GM18511 (cell line): ENCODE data around the gene LRP2BP.

Experiments
- ATAC-seq: cut with Tn5 transposase; IDR thresholded peaks from one replicate; pipeline ENCODE4 v1.9.1; 2021; ENCODE audit warnings: mild to moderate bottlenecking, moderate library complexity; ENCODE audit not compliant: unreplicated experiment

The LRP2BP gene

DNA sequence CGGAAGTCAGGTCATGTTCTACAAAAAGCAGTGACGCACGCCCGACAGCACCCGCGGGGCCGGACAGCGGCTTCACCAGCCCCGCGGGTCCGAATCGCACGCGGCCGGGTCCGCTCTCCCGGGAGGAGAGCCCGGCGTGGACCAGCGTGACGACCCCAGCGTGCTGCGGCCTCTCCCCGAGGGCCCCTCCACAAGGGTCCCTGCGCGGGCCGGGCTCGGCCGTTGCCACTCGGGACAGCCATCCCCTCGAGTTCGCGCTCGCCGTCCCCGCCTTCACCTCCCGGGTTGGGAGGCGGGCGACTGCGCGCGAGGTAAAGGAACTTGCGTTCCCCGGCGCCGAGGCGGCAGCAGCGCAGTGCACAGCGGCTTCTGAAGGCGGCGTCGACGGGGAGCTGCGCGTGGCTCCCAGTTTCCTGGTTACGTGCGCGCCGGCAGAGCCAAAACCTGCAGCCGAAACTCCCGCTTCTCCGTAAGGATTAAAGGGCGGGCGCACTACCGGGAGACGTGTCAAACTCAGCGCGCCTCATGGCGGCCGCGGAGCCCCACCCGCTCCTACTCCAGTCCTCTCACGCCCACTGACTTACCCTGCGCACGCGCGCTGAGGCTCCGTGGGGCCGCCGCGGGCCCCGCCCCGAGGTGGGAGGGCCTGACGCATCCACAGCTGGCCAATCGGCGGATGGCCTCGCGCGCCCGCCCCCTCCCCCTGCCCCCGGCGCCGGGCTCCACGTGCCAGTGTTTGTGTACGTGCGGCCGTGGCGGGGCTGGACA lies 416 bp upstream of the LRP2BP start:
- peak; percentile 77 for ATAC-seq

DNA sequence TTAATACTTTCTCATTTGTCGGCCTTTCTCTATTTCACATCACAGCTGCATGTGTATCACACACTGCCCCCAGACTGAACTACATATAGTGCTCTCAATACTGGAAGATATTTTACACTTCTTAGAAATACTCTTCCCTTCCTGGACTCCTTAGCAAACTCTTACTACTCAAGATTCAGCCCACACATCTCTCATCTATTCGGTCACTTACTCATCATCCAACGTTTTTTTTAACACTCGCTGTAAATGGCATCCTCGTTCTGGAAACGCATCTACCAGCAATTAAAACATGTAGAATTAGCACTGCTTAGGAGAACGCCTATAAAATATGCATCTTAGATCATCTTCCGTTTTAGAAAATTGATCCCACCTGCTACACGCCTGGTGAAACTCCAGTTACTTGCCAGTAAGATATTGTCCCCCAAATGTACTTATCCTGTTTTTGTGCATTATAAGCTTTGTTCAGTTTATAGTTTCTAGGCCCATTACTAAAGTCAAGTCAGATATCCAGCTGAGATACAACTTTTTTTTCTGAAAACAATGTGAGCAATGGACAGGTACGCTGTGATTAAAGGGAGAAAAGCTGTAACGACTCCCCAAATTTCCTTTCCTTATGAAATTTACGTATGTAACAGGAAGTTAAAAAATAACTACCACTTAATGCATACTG lies 1.0 kb downstream of the LRP2BP start:
- ATAC-seq: no peak

DNA sequence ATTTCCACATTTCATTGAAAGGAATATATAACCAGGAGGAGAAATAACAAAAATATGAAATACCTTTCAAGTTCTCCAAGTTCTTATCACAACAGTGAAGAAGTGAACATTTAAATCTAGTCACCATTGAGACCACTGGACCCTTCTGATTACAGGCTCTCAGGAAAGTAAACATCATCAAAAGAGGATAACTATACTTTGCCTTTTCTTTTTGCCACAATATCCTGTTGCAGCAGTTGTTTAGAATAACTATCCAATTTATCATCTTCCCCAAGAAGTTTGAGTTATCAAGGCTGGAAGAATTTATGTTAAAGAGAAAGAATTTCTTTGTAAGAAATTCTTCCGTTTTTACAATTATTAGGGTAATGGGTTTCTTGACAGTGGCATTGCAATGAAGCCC lies 3.6 kb downstream of the LRP2BP start:
- no peak for ATAC-seq

DNA sequence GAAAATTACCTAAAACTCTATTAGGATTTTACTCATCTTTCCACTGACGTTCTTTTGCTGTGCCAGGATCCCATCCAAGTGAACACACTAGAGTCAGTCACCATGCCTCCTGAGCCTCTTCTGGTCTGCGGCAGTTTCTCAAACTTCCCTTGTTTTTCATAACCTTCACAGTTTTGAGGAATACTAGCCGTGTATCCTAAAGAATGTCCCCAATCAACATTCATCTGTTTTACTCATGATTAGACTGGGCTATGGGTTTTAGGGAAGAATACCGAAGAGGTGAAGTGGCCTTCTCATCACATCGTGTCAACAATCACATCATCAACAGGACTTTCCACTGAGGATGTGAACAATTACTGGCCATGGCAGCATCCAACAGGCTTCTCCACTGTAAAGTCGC lies 4.8 kb downstream of the LRP2BP start:
- no peak for ATAC-seq

DNA sequence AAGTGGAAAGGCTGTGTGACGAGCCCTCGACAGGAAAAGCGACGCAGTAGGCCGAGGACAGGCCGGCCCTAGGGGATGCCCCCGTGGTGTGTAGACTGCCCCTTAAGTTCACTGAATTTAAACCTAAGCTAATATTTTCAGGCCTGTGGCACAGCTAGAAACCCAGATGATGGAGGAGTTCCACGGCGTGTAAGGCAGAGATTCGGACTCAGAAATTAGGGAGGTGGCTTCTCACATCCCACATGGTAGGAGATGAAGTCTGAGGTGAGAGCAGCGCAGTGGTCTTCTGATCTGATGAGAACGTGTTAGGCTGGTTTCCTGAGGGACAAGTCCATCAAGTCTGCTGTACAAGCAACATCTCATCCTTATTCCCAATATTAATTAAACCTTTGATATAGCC lies 7.8 kb downstream of the LRP2BP start:
- no peak for ATAC-seq

DNA sequence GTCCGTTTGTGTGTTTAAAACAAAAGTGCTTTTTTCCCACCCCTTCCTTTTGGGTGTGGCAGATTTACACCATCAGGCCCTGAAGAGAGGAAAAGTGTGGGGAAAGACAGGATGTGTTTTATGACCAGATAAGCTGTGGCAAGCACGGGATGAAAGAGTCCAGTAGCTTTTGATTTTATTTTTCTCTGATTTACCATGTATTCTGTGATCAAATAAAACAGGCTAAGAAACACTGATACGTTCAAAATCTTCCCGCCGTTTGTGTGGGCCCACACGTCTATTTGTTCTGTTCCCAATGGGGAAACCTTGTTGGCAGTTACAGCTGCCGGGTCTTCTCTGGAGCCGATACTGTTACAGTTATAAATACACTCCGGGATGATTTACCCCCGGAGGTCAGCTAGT lies 10.8 kb downstream of the LRP2BP start:
- ATAC-seq: no peak

DNA sequence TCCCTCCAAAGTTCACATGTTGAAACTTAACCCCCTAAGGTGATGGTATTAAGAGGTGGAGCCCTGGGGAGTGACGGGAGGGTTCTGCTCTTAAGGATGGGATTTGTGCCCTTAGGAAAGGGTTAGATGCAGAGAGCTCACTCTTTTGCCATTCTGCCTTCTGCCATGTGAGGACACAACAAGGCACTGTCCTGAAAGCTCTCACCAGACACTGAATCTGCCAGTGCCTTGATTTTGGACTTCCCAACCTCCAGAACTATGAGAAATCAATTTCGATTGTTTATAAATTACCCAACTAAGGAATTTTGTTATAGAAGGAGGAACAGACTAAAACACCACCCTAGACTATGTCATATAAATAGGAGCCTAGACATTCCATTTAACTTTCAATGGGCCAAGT lies 11.7 kb downstream of the LRP2BP start:
- no peak for ATAC-seq

DNA sequence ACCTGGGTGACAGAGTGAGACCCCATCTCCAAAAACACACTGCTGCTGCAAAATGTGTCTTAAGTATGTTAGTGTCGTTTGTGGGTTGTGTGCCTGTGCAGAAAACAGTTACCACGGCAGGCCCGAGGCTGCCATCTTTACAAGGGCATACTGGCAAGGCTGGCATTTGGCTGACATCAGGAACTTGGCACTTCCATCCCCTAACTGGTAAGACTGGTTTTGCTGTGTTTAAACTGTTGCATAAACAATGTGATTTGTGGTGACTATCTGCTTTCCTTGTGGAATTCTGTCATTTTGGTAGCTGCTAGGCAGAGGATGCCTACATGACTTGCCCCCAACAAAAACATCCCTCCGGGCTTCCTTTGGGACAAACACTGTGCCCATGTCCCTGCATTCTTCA lies 12.3 kb downstream of the LRP2BP start:
- no peak for ATAC-seq

DNA sequence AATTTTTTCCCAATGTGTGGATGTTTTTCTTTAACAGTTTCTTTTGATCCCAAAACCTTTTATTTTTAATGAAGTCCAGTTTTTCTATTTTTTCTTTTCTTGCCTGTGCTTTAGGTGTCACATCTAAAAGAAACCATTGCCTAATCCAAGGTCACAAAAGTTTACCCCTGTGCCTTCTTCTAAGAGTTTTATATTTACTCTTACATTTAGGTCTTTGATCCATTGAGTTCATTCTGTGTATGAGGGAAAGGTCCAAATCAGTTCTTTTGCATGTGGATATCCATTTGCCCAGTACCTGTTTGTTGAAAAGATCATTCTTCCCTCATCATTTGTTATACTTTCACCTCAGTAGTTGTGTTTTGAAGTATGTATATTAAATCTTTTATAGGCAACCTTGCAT lies 13.0 kb downstream of the LRP2BP start:
- ATAC-seq: no peak

DNA sequence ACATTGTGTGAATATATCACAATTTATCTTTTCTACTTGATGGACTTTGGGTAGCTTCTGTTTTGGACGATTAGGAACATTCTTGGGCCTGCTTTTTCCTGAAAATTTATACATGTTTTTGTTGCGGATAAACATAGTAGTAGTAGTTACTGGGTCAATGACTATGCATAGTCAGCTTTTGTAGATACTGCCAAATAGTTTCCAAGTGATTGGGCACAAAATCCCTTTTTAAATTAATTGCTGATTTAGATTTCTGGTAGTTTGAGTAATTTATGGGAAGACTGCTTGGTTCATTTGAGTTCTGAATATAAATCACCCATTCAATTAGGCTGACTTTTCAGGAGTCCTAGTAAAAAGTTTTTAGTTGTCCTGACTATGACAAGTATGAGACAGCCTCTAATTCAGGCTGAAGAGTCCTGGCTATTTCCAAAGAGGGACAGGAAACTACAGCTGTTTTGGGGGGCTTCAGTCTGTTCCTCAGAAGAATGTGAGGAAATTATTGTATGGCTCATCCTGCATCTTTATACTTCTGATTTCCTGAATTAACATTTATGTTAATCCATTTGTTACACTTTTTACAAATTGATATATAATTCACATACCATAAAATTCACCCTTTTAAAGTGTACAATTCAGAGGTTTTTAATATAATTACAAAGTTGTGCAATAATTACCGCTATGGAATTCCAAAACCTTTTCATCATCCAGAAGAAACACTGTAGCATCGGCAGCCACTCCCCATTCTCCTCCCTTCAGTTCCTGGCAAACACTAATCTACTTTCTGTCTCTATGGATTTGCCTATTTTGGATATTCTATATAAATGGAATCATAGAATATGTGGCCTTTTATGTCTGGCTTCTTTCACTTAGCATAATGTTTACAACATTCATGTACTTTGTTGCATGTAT lies 14.2 kb downstream of the LRP2BP start:
- ATAC-seq: no peak

DNA sequence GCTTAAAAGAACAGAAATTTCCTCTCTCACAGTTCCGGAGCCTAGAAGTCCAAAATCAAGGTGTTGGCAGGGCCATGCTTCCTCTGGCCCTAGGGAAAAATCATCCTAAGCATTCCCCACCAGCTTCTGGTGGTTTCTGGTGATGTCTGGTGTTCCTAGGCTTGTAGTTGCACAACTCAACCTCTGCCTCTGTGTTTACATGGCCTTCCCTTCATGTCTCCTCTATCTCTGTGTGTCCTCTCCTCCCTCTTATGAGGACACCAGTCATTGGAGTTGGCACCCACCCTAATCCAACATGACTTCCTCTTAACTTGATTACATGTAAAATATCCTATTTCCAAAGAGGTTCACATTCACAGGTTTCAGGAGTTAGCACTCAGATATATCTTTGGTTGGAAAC lies 15.4 kb downstream of the LRP2BP start:
- no peak for ATAC-seq

DNA sequence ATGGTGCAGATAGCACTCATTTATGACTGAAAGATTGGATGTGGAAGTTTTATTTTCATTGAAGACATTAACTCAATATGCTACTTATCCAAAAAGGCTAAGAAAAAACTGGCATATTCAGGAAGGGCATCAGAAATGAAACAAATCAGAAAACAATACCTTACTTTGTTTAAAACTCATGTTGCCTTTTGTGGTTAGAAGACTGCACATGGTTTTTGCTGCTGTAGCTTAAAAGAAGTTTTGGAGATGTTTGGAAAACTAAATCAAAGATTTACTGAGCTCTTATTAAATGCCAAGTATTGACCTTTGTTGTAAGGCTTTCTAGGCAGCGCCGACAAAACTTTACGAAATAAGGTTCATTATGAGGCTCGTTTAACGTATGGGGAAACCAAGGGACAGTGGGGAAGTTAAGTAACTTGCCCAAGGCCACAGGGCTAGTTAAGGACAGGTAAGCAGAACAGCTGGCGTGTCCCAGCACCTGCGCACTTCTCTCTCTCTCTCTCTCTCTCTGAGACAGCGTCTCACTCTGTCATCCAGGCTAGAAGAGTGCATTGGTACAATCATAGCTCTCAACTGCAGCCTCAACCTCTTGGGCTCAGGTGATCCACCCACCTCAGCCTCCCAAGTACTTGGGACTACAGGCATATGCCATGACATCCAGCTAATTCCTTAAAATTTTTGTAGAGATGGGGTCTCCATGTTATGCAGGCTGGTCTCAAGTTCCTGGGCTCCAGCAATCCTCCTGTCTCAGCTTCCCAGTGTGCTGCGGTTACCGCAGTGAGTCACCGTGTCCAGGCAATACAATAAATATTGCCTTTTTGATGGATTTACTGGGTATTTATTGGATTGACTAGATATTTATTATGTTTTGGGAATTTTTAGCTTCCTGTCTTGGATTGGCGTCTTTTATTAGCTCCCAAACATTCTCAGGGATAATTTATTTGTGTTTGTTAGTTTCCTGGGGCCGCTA lies 16.1 kb downstream of the LRP2BP start:
- no peak for ATAC-seq

DNA sequence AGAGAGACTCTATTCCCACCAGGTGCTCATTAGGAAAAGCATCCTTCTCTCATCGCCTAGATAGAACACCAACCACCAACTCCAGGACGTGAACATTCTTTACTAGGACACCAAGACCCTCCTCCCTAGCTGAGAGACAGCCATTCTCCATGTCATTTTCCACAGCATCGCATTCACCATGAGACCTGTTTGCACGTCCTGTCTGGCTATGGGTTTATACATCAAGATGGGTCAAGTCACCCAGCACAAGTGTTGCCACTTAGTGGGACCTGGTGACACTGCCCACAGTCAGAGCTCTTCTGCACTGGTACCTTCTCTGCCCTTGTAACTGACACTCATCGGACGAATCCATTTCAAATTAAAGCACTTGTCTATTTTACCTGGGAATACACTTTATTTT lies 17.5 kb downstream of the LRP2BP start:
- ATAC-seq: no peak

DNA sequence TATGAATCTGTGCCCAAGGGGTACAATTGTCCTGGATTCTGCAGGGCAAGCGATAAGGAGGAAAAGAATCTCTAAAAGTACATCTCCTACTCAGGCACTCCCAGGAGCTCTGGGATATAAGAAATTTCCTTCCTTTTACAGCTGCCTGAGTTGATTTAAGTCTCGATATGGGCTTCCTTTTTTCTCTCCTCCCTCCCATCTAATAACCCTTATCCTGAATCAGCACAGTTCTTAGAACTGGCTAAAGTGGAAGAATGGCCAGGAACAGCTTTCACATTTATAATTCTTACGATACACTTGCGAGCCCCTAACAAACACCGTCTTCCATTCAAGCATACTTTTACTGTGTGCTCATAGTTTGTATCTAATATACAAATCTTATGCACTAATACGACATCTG lies 21.2 kb downstream of the LRP2BP start:
- no peak for ATAC-seq

DNA sequence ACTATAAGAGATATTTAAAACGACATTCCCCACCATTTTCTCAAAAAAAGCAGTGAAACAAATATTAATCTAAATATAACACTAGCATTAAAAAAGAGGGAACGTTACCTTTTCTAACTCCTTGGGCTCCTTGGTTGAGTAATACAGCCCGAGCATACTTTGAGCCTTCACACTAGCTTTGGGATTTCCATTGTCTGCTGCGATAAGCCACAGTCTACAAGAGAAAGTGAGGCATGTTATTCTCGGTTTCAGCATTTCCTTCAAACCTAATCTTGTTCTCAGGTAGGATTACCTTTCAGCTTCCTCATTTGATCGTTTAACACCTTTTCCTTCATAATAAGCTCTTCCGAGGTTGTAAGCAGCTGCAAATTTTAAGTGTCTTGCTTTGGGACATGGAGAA lies 21.7 kb downstream of the LRP2BP start:
- ATAC-seq: no peak

DNA sequence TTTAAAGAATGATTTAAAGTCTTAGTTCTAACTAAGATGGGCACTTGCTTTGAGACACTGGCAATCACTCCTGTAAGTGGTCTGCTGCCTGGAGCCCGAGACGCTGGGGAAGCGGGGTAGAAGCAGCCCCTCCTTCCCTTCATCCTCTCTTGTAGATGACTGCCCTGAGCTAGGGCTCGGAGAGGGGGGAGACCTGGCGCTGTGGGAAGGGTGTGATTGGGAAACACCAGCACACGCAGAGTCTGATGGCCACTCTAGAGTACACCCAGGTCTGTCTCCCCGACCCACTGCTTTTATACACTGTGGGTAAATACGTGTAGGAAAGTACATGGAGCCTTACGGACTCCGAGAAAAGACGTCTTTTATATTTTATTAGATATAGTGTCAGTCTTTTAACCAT lies 24.0 kb downstream of the LRP2BP start:
- no peak for ATAC-seq

DNA sequence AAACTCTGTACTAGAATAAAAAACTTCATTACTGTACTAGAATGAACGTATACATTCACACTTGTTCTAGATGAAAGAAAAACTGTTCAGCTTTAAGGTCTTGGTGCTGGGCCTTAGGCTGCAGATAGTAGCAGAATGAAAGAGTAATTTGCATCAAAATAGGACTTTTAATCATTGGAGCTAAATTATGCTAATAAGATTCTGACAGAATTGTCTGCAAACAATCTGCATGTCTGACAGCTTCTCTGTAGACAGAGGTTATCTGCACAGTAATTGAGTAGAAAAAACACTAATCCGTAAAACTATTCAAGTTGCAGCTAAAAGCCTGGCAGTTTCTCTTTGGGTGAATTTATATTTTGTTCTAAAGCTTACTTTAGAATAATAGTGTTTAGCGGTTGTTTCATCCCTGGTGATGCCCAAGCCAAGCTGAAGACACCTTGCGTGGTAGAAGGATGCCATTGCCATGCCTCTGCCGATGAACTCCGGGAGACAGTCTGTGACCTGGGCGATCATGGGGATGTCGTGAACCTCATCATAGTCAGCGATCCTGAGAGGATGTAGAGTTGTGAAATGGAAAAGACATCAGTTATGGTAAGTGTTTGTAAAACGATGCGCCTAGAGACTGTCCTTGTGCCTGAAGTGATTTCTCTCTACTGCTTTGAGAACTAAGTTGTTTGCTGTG lies 25.3 kb downstream of the LRP2BP start:
- no peak for ATAC-seq

DNA sequence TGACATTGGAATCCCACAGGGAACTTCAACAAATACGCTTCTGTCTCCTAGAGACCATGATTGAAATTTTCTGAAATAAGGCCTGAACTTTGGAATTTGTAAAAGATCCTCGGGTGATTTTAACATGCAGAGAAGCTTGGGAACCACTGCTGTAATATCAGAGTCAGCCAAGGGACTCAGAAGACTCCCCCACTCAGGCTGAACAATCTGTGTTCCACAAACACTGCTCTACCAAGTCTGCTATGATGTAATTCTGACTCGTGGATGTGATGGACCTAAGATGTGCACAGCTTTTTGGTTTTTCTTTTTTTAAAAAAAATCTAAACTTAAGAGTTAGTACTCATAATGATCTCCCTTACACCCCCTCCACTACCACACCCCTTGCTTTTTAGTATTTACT lies 26.0 kb downstream of the LRP2BP start:
- ATAC-seq: no peak

DNA sequence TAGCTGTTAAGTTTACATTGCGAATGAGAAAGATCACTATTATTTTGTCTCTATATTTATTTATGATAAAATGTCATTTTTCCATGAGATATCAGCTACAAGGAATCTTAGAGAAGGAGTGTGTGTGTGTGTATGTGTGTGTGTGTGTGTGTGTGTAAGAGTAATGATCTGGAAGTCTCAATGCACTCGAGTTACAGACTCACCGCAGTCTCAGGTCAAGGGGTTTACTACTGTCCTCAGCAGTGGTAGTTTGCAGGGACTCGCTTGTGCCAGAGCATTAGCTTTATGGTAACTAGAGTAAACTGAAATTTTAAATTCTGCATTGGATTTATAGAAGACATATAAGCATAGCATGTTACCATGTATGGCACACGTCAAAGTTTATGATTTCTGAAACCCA lies 30.8 kb downstream of the LRP2BP start:
- ATAC-seq: no peak

DNA sequence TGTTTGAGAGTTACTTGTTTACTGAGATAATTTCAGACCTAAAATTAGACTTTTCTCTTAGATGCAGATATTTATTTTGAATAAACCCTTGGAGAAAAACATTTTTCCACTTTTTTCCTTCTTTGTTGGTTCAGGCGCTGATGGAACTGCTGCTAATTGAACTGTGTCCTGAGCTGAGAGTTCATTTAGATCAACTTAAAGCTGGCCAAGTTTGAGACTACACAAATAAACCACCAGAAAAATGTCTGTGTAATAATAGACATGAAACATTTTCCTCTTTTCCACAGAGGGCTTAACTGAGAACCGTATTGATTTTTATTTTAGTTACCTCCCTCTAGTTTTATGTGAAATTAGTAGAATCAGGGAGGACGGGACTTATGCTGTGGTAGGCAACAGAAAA lies 32.5 kb downstream of the LRP2BP start:
- ATAC-seq: no peak
